ENCODE results near the gene TBXAS1. TPM values are rescaled to one million over a fixed set of nuclear protein-coding genes. Genes with fewer than 3 reads are reported as not detected.

The TBXAS1 gene
- polyA plus RNA-seq, 1 donor from 2014 or later: 0.93 TPM

DNA sequence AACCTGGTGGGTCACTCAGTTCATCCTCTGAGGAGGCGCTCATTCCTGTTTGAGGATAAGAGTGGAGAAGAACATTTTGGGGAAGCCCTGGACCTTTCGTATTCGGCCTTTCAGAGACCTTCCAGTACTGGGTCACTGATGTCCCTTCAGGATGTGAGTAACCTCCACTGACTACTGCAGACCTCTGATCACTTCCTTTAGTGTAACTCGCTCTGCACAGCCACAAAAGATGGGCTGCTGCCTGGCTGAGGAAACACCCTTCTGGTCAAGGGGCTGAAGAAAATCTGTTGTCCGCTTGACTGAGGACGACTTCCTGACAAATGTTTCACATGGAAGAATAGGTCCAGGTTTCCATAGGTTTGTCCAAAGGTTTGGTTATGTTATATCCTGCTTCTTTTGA lies 15.9 kb upstream of the TBXAS1 start:
- Histone ChIP-seq H3K9me3 (ENCODE audit: low read length) (no peaks in the 10 kb centered on the region), H3K79me2 (replicated peaks; ENCODE audit: insufficient read depth, low read length) (no peaks in the 10 kb centered on the region), H2AFZ (ENCODE audit: low read depth, low read length) (no peak overlapping the region), H3K4me3 (ENCODE audit: low read length) (no peak overlapping the region), H3K4me2 (ENCODE audit: low read length) (no peak overlapping the region), H3F3A (ENCODE audit: insufficient read depth, low read length, poor library complexity, severe bottlenecking) (no peaks in the 10 kb centered on the region), H3K27me3 (ENCODE audit: insufficient read depth, low read depth, low read length) (no peaks in the 10 kb centered on the region), H3K9ac (ENCODE audit: low read length) (no peak overlapping the region), H3K27ac (ENCODE audit: low read length) (no peak overlapping the region), H4K20me1 (ENCODE audit: insufficient read depth) (no peaks in the 10 kb centered on the region), H3K9me2 (ENCODE audit: insufficient read depth, low read length) (no peaks in the 10 kb centered on the region), H3K36me3 (ENCODE audit: insufficient read depth, low read length) (no peaks in the 10 kb centered on the region)
- TF ChIP-seq SMC3 (conservative IDR thresholded peaks at IDR 0.05; ENCODE audit: poor library complexity) (no peak), CTCF (IDR thresholded peaks at IDR 0.05; ENCODE audit: poor library complexity, severe bottlenecking) (no peak), EZH2 (IDR thresholded peaks at IDR 0.05; ENCODE audit: borderline replicate concordance, insufficient read depth, low read length, poor library complexity, severe bottlenecking) (no peak), EP300 (conservative IDR thresholded peaks at IDR 0.05; ENCODE audit: poor library complexity, severe bottlenecking) (no peak), REST (IDR thresholded peaks at IDR 0.05; ENCODE audit: borderline replicate concordance) (no peak), MXI1 (conservative IDR thresholded peaks at IDR 0.05; ENCODE audit: poor library complexity, severe bottlenecking) (no peak), TAF1 (IDR thresholded peaks at IDR 0.05; ENCODE audit: low read depth) (no peak), RAD21 (conservative IDR thresholded peaks at IDR 0.05) (no peak), POLR2AphosphoS5 (IDR thresholded peaks at IDR 0.05) (no peak)

- no peaks in the 10 kb centered on the region for H3K79me2 ChIP-seq (replicated peaks; ENCODE audit: insufficient read depth, low read length)
- H2AFZ ChIP-seq (ENCODE audit: low read depth, low read length): no peak overlapping the region
- H3K4me2 ChIP-seq (ENCODE audit: low read length): no peak overlapping the region
- H3K9ac ChIP-seq (ENCODE audit: low read length): no peak overlapping the region
- no peaks in the 10 kb centered on the region for H3K9me3 ChIP-seq (ENCODE audit: low read length)
- H3F3A ChIP-seq (ENCODE audit: insufficient read depth, low read length, poor library complexity, severe bottlenecking): no peaks in the 10 kb centered on the region
- no peaks in the 10 kb centered on the region for H4K20me1 ChIP-seq (ENCODE audit: insufficient read depth)
- H3K27ac ChIP-seq (ENCODE audit: low read length): no peak overlapping the region
- no peaks in the 10 kb centered on the region for H3K36me3 ChIP-seq (ENCODE audit: insufficient read depth, low read length)
- H3K4me3 ChIP-seq (ENCODE audit: low read length): no peak overlapping the region
- TF ChIP-seq TAF1 (IDR thresholded peaks at IDR 0.05; ENCODE audit: low read depth): no peak
- TF ChIP-seq REST (IDR thresholded peaks at IDR 0.05; ENCODE audit: borderline replicate concordance): no peak
- no peak for TF ChIP-seq POLR2AphosphoS5 (IDR thresholded peaks at IDR 0.05)
- TF ChIP-seq MXI1 (conservative IDR thresholded peaks at IDR 0.05; ENCODE audit: poor library complexity, severe bottlenecking): no peak
- no peak for TF ChIP-seq SMC3 (conservative IDR thresholded peaks at IDR 0.05; ENCODE audit: poor library complexity)
- no peak for TF ChIP-seq CTCF (IDR thresholded peaks at IDR 0.05; ENCODE audit: poor library complexity, severe bottlenecking)
- no peak for TF ChIP-seq EP300 (conservative IDR thresholded peaks at IDR 0.05; ENCODE audit: poor library complexity, severe bottlenecking)
- no peak for TF ChIP-seq RAD21 (conservative IDR thresholded peaks at IDR 0.05)
- TF ChIP-seq EZH2 (IDR thresholded peaks at IDR 0.05; ENCODE audit: borderline replicate concordance, insufficient read depth, low read length, poor library complexity, severe bottlenecking): no peak
- H3K9me2 ChIP-seq (ENCODE audit: insufficient read depth, low read length): no peaks in the 10 kb centered on the region
- H3K27me3 ChIP-seq (ENCODE audit: insufficient read depth, low read depth, low read length): no peaks in the 10 kb centered on the region
Measured at GRCh38 chr7:139813689-139814088, 15.4 kb upstream of the TBXAS1 start.

Measured in neural cell (in vitro differentiated cells).